ENCODE data around the gene DVL2.

Gene DVL2

GRCh38 chr17:7241783-7242716, 7.7 kb upstream of the DVL2 start, which contains the start of gene GABARAP:
GABARAP (minus strand) TSS chr17:7242449; CDS start chr17:7242330, 119 bp downstream.
- Histone ChIP-seq H3K79me2 (ENCODE audit: control insufficient read depth, low read length) (peaks cover 55% of the 10 kb centered on the region), H3K4me1 (ENCODE audit: control insufficient read depth, low read length) (peaks cover 34% of the 10 kb centered on the region), H3K27ac (ENCODE audit: low read depth, low read length) (peak within 1 kb of the TSS; percentile 78), H3K4me3 (ENCODE audit: low read length) (peak within 1 kb of the TSS; percentile 100), H3K4me2 (ENCODE audit: low read length) (peak within 1 kb of the TSS; percentile 97), H3K9me3 (ENCODE audit: control insufficient read depth, insufficient read depth, low read length) (no peaks in the 10 kb centered on the region), H3K9me2 (replicated peaks; ENCODE audit: control insufficient read depth, low read length) (no peaks in the 10 kb centered on the region), H3K36me3 (ENCODE audit: control insufficient read depth, low read length) (peaks cover 61% of the 10 kb centered on the region), H3K27me3 (ENCODE audit: control insufficient read depth, low read length) (no peaks in the 10 kb centered on the region), H3F3A (ENCODE audit: control insufficient read depth, insufficient read depth) (peaks cover 48% of the 10 kb centered on the region), H4K20me1 (ENCODE audit: control insufficient read depth, insufficient read depth, low read depth, low read length) (peaks cover 4% of the 10 kb centered on the region; the same call in 1 of the 2 replicates)
- no peak for TF ChIP-seq CTCF (IDR thresholded peaks at IDR 0.05; ENCODE audit: low read depth, low read length, poor library complexity, severe bottlenecking)
- no peak for TF ChIP-seq EZH2phosphoT487 (IDR thresholded peaks at IDR 0.05; ENCODE audit: borderline replicate concordance, low read length)

GRCh38 chr17:7241090-7241733, 6.9 kb upstream of the DVL2 start:
- Histone ChIP-seq H3K4me3 (ENCODE audit: low read length) (peak overlapping the region; percentile 100), H3F3A (ENCODE audit: control insufficient read depth, insufficient read depth) (peaks cover 49% of the 10 kb centered on the region), H3K4me2 (ENCODE audit: low read length) (peak overlapping the region; percentile 97), H3K79me2 (ENCODE audit: control insufficient read depth, low read length) (peaks cover 55% of the 10 kb centered on the region), H3K4me1 (ENCODE audit: control insufficient read depth, low read length) (peaks cover 42% of the 10 kb centered on the region), H3K9me2 (replicated peaks; ENCODE audit: control insufficient read depth, low read length) (no peaks in the 10 kb centered on the region), H3K27me3 (ENCODE audit: control insufficient read depth, low read length) (no peaks in the 10 kb centered on the region), H4K20me1 (ENCODE audit: control insufficient read depth, insufficient read depth, low read depth, low read length) (peaks cover 8% of the 10 kb centered on the region; the same call in 1 of the 2 replicates), H3K36me3 (ENCODE audit: control insufficient read depth, low read length) (peaks cover 61% of the 10 kb centered on the region), H3K9me3 (ENCODE audit: control insufficient read depth, insufficient read depth, low read length) (no peaks in the 10 kb centered on the region), H3K27ac (ENCODE audit: low read depth, low read length) (peak overlapping the region; percentile 78)
- TF ChIP-seq EZH2phosphoT487 (IDR thresholded peaks at IDR 0.05; ENCODE audit: borderline replicate concordance, low read length) (no peak), CTCF (IDR thresholded peaks at IDR 0.05; ENCODE audit: low read depth, low read length, poor library complexity, severe bottlenecking) (no peak)

- Histone ChIP-seq H3K9me2 (replicated peaks; ENCODE audit: control insufficient read depth, low read length) (no peaks in the 10 kb centered on the region), H3K27ac (ENCODE audit: low read depth, low read length) (peak overlapping the region; percentile 78), H4K20me1 (ENCODE audit: control insufficient read depth, insufficient read depth, low read depth, low read length) (peaks cover 8% of the 10 kb centered on the region; the same call in 1 of the 2 replicates), H3K27me3 (ENCODE audit: control insufficient read depth, low read length) (no peaks in the 10 kb centered on the region), H3K36me3 (ENCODE audit: control insufficient read depth, low read length) (peaks cover 64% of the 10 kb centered on the region), H3K79me2 (ENCODE audit: control insufficient read depth, low read length) (peaks cover 60% of the 10 kb centered on the region), H3K4me3 (ENCODE audit: low read length) (peak overlapping the region; percentile 100), H3K4me2 (ENCODE audit: low read length) (peak overlapping the region; percentile 97), H3K4me1 (ENCODE audit: control insufficient read depth, low read length) (peaks cover 51% of the 10 kb centered on the region), H3F3A (ENCODE audit: control insufficient read depth, insufficient read depth) (peaks cover 49% of the 10 kb centered on the region), H3K9me3 (ENCODE audit: control insufficient read depth, insufficient read depth, low read length) (no peaks in the 10 kb centered on the region)
- TF ChIP-seq EZH2phosphoT487 (IDR thresholded peaks at IDR 0.05; ENCODE audit: borderline replicate concordance, low read length) (no peak), CTCF (IDR thresholded peaks at IDR 0.05; ENCODE audit: low read depth, low read length, poor library complexity, severe bottlenecking) (no peak)
These were observed 6.1 kb upstream of the DVL2 start for GRCh38 chr17:7240375-7240774.
